HG03432 (cell line): ENCODE measurements around the gene G0S2.
A peak's percentile ranks its signal among the peaks of the same experiment; 100 is the strongest.

Source experiments
- ATAC-seq: cut with Tn5 transposase; IDR thresholded peaks from one replicate; pipeline ENCODE4 v1.9.1; 2021; ENCODE audit warnings: mild to moderate bottlenecking, moderate library complexity; ENCODE audit not compliant: unreplicated experiment

G0S2 gene

GRCh38 chr1:209714338-209714737 lies 39.1 kb downstream of the G0S2 start:
- no peak for ATAC-seq

GRCh38 chr1:209715314-209715713 lies 40.1 kb downstream of the G0S2 start:
- ATAC-seq, result no peak

- ATAC-seq, result no peak
Measured at GRCh38 chr1:209717818-209718217, 42.6 kb downstream of the G0S2 start.

- ATAC-seq, result no peak
Measured at GRCh38 chr1:209720326-209720725, 45.1 kb downstream of the G0S2 start.

- ATAC-seq, result no peak
Measured at GRCh38 chr1:209720826-209721225, 45.6 kb downstream of the G0S2 start.

GRCh38 chr1:209721323-209721722 lies 46.1 kb downstream of the G0S2 start:
- ATAC-seq, result no peak

- no peak for ATAC-seq
Measured at GRCh38 chr1:209723265-209723664, 48.1 kb downstream of the G0S2 start.

GRCh38 chr1:209723756-209724693 lies 48.8 kb downstream of the G0S2 start:
- ATAC-seq, result peak; percentile 67
